DOHH2 (cell line): ENCODE results near the gene TRAF1.

Source experiments
- H3F3A ChIP-seq: fragments of 200-600 bp; sonication (generic), shearing (Covaris generic); 2 replicates; pipeline ENCODE4 v1.6.0; 2016; ENCODE audit warnings: antibody characterized with exemption, mild to moderate bottlenecking; ENCODE audit not compliant: control insufficient read depth, insufficient read depth
- H3K27ac ChIP-seq: fragments of 200-600 bp; sonication (generic); 2 replicates; pipeline ENCODE4 v1.5.1; 2014; ENCODE audit warnings: low read depth, mild to moderate bottlenecking, low read length, moderate library complexity
- H3K27me3 ChIP-seq: fragments of 200-600 bp; sonication (generic); 2 replicates; pipeline ENCODE4 v1.6.1; 2014; ENCODE audit warnings: mild to moderate bottlenecking, low read length, mixed read lengths; ENCODE audit not compliant: control insufficient read depth
- H3K36me3 ChIP-seq: fragments of 200-600 bp; sonication (generic); 2 replicates; pipeline ENCODE4 v1.6.1; 2014; ENCODE audit warnings: mild to moderate bottlenecking, low read length, moderate library complexity, mixed read lengths; ENCODE audit not compliant: control insufficient read depth
- H3K4me1 ChIP-seq: fragments of 200-600 bp; sonication (generic); 2 replicates; pipeline ENCODE4 v1.6.1; 2014; ENCODE audit warnings: mild to moderate bottlenecking, low read length, mixed read lengths; ENCODE audit not compliant: control insufficient read depth
- H3K4me2 ChIP-seq: fragments of 200-600 bp; sonication (generic); 2 replicates; pipeline ENCODE4 v1.6.0; 2014; ENCODE audit warnings: mild to moderate bottlenecking, low read length, moderate library complexity
- H3K4me3 ChIP-seq: fragments of 200-600 bp; sonication (generic); 2 replicates; pipeline ENCODE4 v1.5.1; 2014; ENCODE audit warnings: mild to moderate bottlenecking, low read length, mixed read lengths
- H3K79me2 ChIP-seq: fragments of 200-600 bp; sonication (generic); 2 replicates; pipeline ENCODE4 v1.6.1; 2014; ENCODE audit warnings: mild to moderate bottlenecking, low read length, mixed read lengths; ENCODE audit not compliant: control insufficient read depth
- H3K9me2 ChIP-seq: fragments of 200-600 bp; sonication (generic); replicated peaks from 2 replicates; pipeline ENCODE4 v1.6.1; 2014; ENCODE audit warnings: mild to moderate bottlenecking, low read length, mixed read lengths; ENCODE audit not compliant: control insufficient read depth
- H3K9me3 ChIP-seq: fragments of 200-600 bp; sonication (generic); 2 replicates; pipeline ENCODE4 v1.6.1; 2014; ENCODE audit warnings: antibody characterized with exemption, low read length, mixed read lengths; ENCODE audit not compliant: control insufficient read depth, insufficient read depth
- H4K20me1 ChIP-seq: fragments of 200-600 bp; sonication (generic); 2 replicates; pipeline ENCODE4 v1.6.0; 2014; ENCODE audit warnings: low read depth, mild to moderate bottlenecking, antibody characterized with exemption, low read length, moderate library complexity; ENCODE audit not compliant: control insufficient read depth, insufficient read depth
- CTCF ChIP-seq: fragments of 200-600 bp; sonication (generic); IDR thresholded peaks from one replicate; pipeline ENCODE4 v1.5.1; 2014; ENCODE audit warnings: antibody characterized with exemption, mild to moderate bottlenecking, low read depth, low read length; ENCODE audit not compliant: poor library complexity, severe bottlenecking
- EZH2phosphoT487 ChIP-seq: fragments of 200-600 bp; sonication (generic); IDR thresholded peaks from 2 replicates; pipeline ENCODE4 v1.6.1; 2017; ENCODE audit warnings: borderline replicate concordance, mild to moderate bottlenecking, antibody characterized with exemption, low read length, moderate library complexity, mixed read lengths

The TRAF1 gene

GRCh38 chr9:120933310-120934055, 6.9 kb upstream of the TRAF1 start:
- Histone ChIP-seq H3K9me3 (no peaks in the 10 kb centered on the region), H3K4me2 (peak overlapping the region; percentile 86), H3K4me3 (no peak overlapping the region), H3K27me3 (no peaks in the 10 kb centered on the region), H3K79me2 (peaks cover 1% of the 10 kb centered on the region), H4K20me1 (no peaks in the 10 kb centered on the region), H3K36me3 (no peaks in the 10 kb centered on the region), H3F3A (peaks cover 56% of the 10 kb centered on the region), H3K4me1 (peaks cover 93% of the 10 kb centered on the region), H3K27ac (peak overlapping the region; percentile 93), H3K9me2 (no peaks in the 10 kb centered on the region)
- TF ChIP-seq CTCF (no peak), EZH2phosphoT487 (no peak)

GRCh38 chr9:120932086-120932823, 5.7 kb upstream of the TRAF1 start:
- TF ChIP-seq EZH2phosphoT487: no peak
- TF ChIP-seq CTCF: no peak
- H3K4me3 ChIP-seq: peak overlapping the region; percentile 57
- H3K27ac ChIP-seq: peak overlapping the region; percentile 93
- no peaks in the 10 kb centered on the region for H3K9me3 ChIP-seq
- no peaks in the 10 kb centered on the region for H3K27me3 ChIP-seq
- H3K4me2 ChIP-seq: peak overlapping the region; percentile 79
- peaks cover 97% of the 10 kb centered on the region for H3K4me1 ChIP-seq
- no peaks in the 10 kb centered on the region for H4K20me1 ChIP-seq
- no peaks in the 10 kb centered on the region for H3K36me3 ChIP-seq
- peaks cover 65% of the 10 kb centered on the region for H3F3A ChIP-seq
- no peaks in the 10 kb centered on the region for H3K9me2 ChIP-seq
- H3K79me2 ChIP-seq: peaks cover 9% of the 10 kb centered on the region

GRCh38 chr9:120931231-120932085, 4.9 kb upstream of the TRAF1 start:
- H3F3A ChIP-seq: peaks cover 69% of the 10 kb centered on the region
- no peaks in the 10 kb centered on the region for H3K27me3 ChIP-seq
- peaks cover 9% of the 10 kb centered on the region for H3K79me2 ChIP-seq
- no peaks in the 10 kb centered on the region for H3K9me2 ChIP-seq
- H4K20me1 ChIP-seq: no peaks in the 10 kb centered on the region
- H3K27ac ChIP-seq: peak overlapping the region; percentile 93
- H3K9me3 ChIP-seq: no peaks in the 10 kb centered on the region
- H3K4me3 ChIP-seq: peak overlapping the region; percentile 57
- peaks cover 97% of the 10 kb centered on the region for H3K4me1 ChIP-seq
- no peak for TF ChIP-seq EZH2phosphoT487
- TF ChIP-seq CTCF: no peak
- H3K36me3 ChIP-seq: no peaks in the 10 kb centered on the region
- peak overlapping the region; percentile 79 for H3K4me2 ChIP-seq
